ENCODE data around the gene RNF31.
A peak's percentile ranks its signal among the peaks of the same experiment; 100 is the strongest.

Gene RNF31

DNA sequence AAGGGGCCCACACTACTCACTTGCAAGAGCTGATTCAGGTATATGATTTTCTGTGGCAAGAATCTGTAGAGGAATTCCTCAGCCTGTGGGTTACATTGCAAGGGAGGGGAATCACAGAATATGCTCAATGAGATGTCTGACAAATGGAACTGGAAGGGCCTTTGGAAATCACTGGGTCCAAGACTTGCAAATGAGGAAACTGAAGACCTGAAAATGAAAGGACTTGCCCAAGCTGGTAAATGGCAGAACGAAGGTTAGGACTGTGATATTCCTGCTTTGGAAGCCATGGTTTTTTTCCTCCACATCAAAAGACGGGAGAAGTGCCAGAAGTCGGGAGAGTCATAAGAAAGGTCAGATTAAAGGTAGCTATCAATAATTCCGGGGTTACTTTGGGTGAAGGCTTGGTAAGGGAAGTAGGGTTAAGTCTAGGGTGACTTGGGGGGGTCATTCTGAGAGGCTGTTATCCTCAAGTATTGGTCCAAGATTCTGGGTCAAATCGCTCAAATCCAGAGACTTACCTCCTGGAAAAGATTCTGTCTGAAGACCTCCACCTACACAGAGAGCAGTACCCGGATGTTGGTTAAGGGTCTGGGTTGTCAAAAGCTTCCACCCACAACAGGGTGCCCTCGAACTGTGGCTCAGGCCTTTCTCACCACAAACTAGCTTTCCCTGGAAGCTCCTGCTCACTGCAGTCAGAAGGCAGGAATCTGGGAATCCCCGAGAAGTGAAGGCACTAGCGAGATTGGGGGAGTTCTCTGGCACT is 1.4 kb upstream of the RNF31 start:
- H3K36me3 ChIP-seq (ENCODE audit: control insufficient read depth in 5 of 5, insufficient read depth in 5 of 5, low read length in 5 of 5) = peaks cover 2 to 39% (median 22%) of the 10 kb centered on the region in 5 donors
- H3K4me1 ChIP-seq (ENCODE audit: control insufficient read depth in 5 of 5, insufficient read depth in 5 of 5, low read length in 5 of 5) = peaks cover 13 to 41% (median 36%) of the 10 kb centered on the region in 5 donors
- peak overlapping the region; percentile 87 to 95 (median 92) for H3K9ac ChIP-seq (ENCODE audit: low read length in 5 of 5)

DNA sequence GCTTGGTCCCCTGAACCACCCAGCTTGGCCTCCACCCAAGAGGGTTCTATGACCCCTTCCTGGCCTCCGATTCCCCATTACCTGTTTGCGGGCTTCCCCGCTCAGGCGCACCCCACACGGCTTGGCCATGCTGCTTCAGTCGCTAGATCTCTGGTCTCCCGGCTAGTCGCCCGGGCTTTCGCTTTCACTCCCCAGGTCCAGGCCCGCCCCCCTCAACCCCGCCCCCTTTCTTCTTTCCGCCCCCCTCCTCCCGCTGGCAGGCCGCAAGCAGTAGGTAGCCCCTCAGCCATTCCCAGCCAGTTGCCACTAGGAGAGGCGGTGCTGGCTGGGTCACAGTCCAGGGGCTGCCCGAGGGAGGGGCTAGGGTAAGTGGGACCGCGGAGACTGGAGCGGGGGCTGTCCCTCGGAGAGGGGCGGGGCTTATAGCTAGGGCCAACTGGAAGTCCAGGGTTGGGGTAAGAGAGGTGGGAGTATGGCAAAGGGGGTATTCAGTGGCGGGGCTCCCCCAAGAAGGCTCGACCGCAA is 783 bp upstream of the RNF31 start, which contains the start of gene PSME2:
TSS of gene PSME2 (minus strand) at position 158 of the 525 bp plus-strand sequence. CDS start at position 129, 29 bp downstream.
- peaks cover 2 to 45% (median 28%) of the 10 kb centered on the region in 5 donors for H3K36me3 ChIP-seq (ENCODE audit: control insufficient read depth in 5 of 5, insufficient read depth in 5 of 5, low read length in 5 of 5)
- H3K27me3 ChIP-seq (ENCODE audit: control insufficient read depth in 5 of 5, insufficient read depth in 4 of 5, low read length in 5 of 5) = no peaks in the 10 kb centered on the region
- no peaks in the 10 kb centered on the region for H3K9me3 ChIP-seq (ENCODE audit: control insufficient read depth in 5 of 5, low read length in 5 of 5)
- H3K9ac ChIP-seq (ENCODE audit: low read length in 5 of 5) = peak within 1 kb of the TSS; percentile 91 to 95 (median 92)
- H3K27ac ChIP-seq (ENCODE audit: low read depth, low read length) = peak within 1 kb of the TSS; percentile 98
- H3K4me3 ChIP-seq (ENCODE audit: low read depth in 1 of 5, low read length in 5 of 5) = peak within 1 kb of the TSS; percentile 87 to 96 (median 93)
- H3K4me1 ChIP-seq (ENCODE audit: control insufficient read depth in 5 of 5, insufficient read depth in 5 of 5, low read length in 5 of 5) = peaks cover 13 to 37% (median 32%) of the 10 kb centered on the region in 5 donors

More for the DNA sequence above, 1.4 kb upstream of the RNF31 start:
- Histone ChIP-seq H3K27ac (ENCODE audit: low read depth, low read length) (peak overlapping the region; percentile 98), H3K27me3 (ENCODE audit: control insufficient read depth in 5 of 5, insufficient read depth in 4 of 5, low read length in 5 of 5) (no peaks in the 10 kb centered on the region), H3K4me3 (ENCODE audit: low read depth in 1 of 5, low read length in 5 of 5) (peak overlapping the region; percentile 79 to 96 (median 93)), H3K9me3 (ENCODE audit: control insufficient read depth in 5 of 5, low read length in 5 of 5) (no peaks in the 10 kb centered on the region)

DNA sequence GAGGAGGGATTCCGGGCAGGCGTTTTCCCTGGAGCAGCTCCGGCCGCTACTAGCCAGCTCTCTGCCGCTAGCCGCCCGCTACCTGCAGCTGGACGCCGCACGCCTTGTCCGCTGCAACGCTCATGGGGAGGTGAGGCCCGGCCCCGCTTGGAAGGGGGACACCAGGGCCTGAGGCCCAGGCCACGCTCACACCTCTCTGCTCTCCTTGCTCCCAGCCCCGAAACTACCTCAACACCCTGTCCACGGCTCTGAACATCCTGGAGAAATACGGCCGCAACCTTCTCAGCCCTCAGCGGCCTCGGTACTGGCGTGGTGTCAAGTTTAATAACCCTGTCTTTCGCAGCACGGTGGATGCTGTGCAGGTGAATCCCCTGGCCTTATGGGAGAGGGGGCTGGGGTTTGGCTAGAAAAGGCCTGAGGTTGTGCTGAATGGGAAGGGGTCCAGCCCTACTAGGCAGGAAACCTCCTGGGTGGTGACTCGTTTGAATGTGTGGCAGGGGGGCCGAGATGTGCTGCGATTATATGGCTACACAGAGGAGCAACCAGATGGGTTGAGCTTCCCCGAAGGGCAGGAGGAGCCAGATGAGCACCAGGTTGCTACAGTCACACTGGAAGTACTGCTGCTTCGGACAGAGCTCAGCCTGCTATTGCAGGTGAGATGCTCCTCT is 597 bp downstream of the RNF31 start:
- H3K9me3 ChIP-seq (ENCODE audit: control insufficient read depth in 5 of 5, low read length in 5 of 5) = no peaks in the 10 kb centered on the region
- H3K27ac ChIP-seq (ENCODE audit: low read depth, low read length) = peak overlapping the region; percentile 98
- peak overlapping the region; percentile 83 to 96 (median 93) for H3K4me3 ChIP-seq (ENCODE audit: low read depth in 1 of 5, low read length in 5 of 5)
- peaks cover 2 to 59% (median 39%) of the 10 kb centered on the region in 5 donors for H3K36me3 ChIP-seq (ENCODE audit: control insufficient read depth in 5 of 5, insufficient read depth in 5 of 5, low read length in 5 of 5)
- no peaks in the 10 kb centered on the region for H3K27me3 ChIP-seq (ENCODE audit: control insufficient read depth in 5 of 5, insufficient read depth in 4 of 5, low read length in 5 of 5)
- H3K4me1 ChIP-seq (ENCODE audit: control insufficient read depth in 5 of 5, insufficient read depth in 5 of 5, low read length in 5 of 5) = peaks cover 10 to 30% (median 25%) of the 10 kb centered on the region in 5 donors
- H3K9ac ChIP-seq (ENCODE audit: low read length in 5 of 5) = peak overlapping the region; percentile 38 to 92 (median 87)

DNA sequence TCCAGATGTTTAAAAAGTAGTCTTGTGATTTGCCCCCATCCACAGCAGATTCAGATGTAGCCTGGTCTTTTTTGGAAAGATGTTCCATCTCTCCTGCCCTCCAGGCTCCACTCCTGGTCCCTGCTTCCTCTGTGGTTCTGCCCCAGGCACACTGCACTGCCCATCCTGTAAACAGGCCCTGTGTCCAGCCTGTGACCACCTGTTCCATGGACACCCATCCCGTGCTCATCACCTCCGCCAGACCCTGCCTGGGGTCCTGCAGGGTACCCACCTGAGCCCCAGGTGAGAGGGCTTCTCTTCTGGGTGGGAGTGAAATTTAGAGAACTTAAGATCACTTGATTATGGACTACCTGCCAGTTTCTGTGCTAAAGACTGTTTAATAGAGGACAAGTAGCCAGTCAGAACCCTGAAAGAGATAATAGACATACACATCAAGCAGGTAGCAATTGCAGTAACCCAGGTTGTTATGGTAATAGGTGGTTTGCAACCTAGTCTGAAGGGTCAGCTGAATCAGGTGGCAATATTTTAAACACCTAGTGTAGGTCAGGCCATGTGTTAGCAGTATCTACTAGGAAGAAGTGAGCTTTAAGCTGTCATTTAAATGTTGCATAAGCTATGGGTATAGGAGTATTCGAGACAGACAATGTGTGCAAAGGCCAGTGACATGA is 2.1 kb downstream of the RNF31 start:
- Histone ChIP-seq H3K36me3 (ENCODE audit: control insufficient read depth in 5 of 5, insufficient read depth in 5 of 5, low read length in 5 of 5) (peaks cover 2 to 54% (median 38%) of the 10 kb centered on the region in 5 donors), H3K4me3 (ENCODE audit: low read depth in 1 of 5, low read length in 5 of 5) (no peak overlapping the region), H3K27me3 (ENCODE audit: control insufficient read depth in 5 of 5, insufficient read depth in 4 of 5, low read length in 5 of 5) (no peaks in the 10 kb centered on the region), H3K27ac (ENCODE audit: low read depth, low read length) (no peak overlapping the region), H3K4me1 (ENCODE audit: control insufficient read depth in 5 of 5, insufficient read depth in 5 of 5, low read length in 5 of 5) (peaks cover 10 to 30% (median 25%) of the 10 kb centered on the region in 5 donors), H3K9me3 (ENCODE audit: control insufficient read depth in 5 of 5, low read length in 5 of 5) (no peaks in the 10 kb centered on the region), H3K9ac (ENCODE audit: low read length in 5 of 5) (peak overlapping the region in 1 of 5 donors; percentile 13)

DNA sequence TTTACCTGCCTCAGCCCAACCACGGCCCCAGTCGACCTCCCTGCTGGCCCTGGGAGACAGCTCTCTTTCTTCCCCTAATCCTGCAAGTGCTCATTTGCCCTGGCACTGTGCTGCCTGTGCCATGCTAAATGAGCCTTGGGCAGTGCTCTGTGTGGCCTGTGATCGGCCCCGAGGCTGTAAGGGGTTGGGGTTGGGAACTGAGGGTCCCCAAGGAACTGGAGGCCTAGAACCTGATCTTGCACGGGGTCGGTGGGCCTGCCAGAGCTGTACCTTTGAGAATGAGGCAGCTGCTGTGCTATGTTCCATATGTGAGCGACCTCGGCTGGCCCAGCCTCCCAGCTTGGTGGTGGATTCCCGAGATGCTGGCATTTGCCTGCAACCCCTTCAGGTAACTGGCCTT is 2.8 kb downstream of the RNF31 start:
- H3K27me3 ChIP-seq (ENCODE audit: control insufficient read depth in 5 of 5, insufficient read depth in 4 of 5, low read length in 5 of 5) = no peaks in the 10 kb centered on the region
- H3K4me1 ChIP-seq (ENCODE audit: control insufficient read depth in 5 of 5, insufficient read depth in 5 of 5, low read length in 5 of 5) = peaks cover 10 to 30% (median 25%) of the 10 kb centered on the region in 5 donors
- peaks cover 5 to 57% (median 45%) of the 10 kb centered on the region in 5 donors for H3K36me3 ChIP-seq (ENCODE audit: control insufficient read depth in 5 of 5, insufficient read depth in 5 of 5, low read length in 5 of 5)
- no peak overlapping the region for H3K9ac ChIP-seq (ENCODE audit: low read length in 5 of 5)
- no peak overlapping the region for H3K4me3 ChIP-seq (ENCODE audit: low read depth in 1 of 5, low read length in 5 of 5)
- H3K27ac ChIP-seq (ENCODE audit: low read depth, low read length) = no peak overlapping the region
- no peaks in the 10 kb centered on the region for H3K9me3 ChIP-seq (ENCODE audit: control insufficient read depth in 5 of 5, low read length in 5 of 5)

DNA sequence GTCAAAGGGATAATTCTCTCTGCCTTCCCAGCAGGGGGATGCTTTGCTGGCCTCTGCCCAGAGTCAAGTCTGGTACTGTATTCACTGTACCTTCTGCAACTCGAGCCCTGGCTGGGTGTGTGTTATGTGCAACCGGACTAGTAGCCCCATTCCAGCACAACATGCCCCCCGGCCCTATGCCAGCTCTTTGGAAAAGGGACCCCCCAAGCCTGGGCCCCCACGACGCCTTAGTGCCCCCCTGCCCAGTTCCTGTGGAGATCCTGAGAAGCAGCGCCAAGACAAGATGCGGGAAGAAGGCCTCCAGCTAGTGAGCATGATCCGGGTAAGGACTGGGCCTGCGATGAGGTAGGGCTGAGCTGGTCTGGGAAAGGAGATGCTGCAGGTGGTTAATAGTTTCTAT is 3.3 kb downstream of the RNF31 start:
- H3K4me1 ChIP-seq (ENCODE audit: control insufficient read depth in 5 of 5, insufficient read depth in 5 of 5, low read length in 5 of 5) = peaks cover 10 to 24% (median 21%) of the 10 kb centered on the region in 5 donors
- H3K9ac ChIP-seq (ENCODE audit: low read length in 5 of 5) = no peak overlapping the region
- peaks cover 6 to 61% (median 50%) of the 10 kb centered on the region in 5 donors for H3K36me3 ChIP-seq (ENCODE audit: control insufficient read depth in 5 of 5, insufficient read depth in 5 of 5, low read length in 5 of 5)
- H3K27ac ChIP-seq (ENCODE audit: low read depth, low read length) = no peak overlapping the region
- H3K9me3 ChIP-seq (ENCODE audit: control insufficient read depth in 5 of 5, low read length in 5 of 5) = no peaks in the 10 kb centered on the region
- no peak overlapping the region for H3K4me3 ChIP-seq (ENCODE audit: low read depth in 1 of 5, low read length in 5 of 5)
- no peaks in the 10 kb centered on the region for H3K27me3 ChIP-seq (ENCODE audit: control insufficient read depth in 5 of 5, insufficient read depth in 4 of 5, low read length in 5 of 5)

DNA sequence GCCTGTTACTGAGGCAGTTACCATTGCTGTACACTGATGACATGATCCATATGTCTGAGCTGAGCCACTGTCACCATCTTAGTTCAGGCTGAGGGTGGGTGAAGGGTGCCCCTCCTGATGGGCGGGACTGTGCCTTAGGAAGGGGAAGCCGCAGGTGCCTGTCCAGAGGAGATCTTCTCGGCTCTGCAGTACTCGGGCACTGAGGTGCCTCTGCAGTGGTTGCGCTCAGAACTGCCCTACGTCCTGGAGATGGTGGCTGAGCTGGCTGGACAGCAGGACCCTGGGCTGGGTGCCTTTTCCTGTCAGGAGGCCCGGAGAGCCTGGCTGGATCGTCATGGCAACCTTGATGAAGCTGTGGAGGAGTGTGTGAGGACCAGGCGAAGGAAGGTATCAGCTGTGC is 3.7 kb downstream of the RNF31 start:
- Histone ChIP-seq H3K36me3 (ENCODE audit: control insufficient read depth in 5 of 5, insufficient read depth in 5 of 5, low read length in 5 of 5) (peaks cover 9 to 66% (median 54%) of the 10 kb centered on the region in 5 donors), H3K9me3 (ENCODE audit: control insufficient read depth in 5 of 5, low read length in 5 of 5) (no peaks in the 10 kb centered on the region), H3K27me3 (ENCODE audit: control insufficient read depth in 5 of 5, insufficient read depth in 4 of 5, low read length in 5 of 5) (no peaks in the 10 kb centered on the region), H3K4me3 (ENCODE audit: low read depth in 1 of 5, low read length in 5 of 5) (no peak overlapping the region), H3K9ac (ENCODE audit: low read length in 5 of 5) (no peak overlapping the region), H3K4me1 (ENCODE audit: control insufficient read depth in 5 of 5, insufficient read depth in 5 of 5, low read length in 5 of 5) (peaks cover 7 to 20% (median 18%) of the 10 kb centered on the region in 5 donors), H3K27ac (ENCODE audit: low read depth, low read length) (no peak overlapping the region)

DNA sequence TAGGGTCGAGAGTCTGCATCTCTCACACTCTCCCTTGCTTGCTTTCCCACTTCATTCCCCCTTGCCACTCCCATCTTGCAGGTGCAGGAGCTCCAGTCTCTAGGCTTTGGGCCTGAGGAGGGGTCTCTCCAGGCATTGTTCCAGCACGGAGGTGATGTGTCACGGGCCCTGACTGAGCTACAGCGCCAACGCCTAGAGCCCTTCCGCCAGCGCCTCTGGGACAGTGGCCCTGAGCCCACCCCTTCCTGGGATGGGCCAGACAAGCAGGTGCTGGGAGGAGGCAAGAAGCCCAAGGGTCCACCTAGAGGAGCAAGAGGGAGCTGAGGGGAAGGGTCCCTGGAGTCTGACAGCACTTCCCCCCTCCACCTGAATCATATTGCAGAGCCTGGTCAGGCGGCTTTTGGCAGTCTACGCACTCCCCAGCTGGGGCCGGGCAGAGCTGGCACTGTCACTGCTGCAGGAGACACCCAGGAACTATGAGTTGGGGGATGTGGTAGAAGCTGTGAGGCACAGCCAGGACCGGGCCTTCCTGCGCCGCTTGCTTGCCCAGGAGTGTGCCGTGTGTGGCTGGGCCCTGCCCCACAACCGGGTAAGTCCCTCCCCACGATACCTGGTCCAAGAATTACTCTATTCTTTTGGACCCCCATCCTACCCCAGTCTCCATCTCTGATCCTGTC is 4.2 kb downstream of the RNF31 start:
- Histone ChIP-seq H3K36me3 (ENCODE audit: control insufficient read depth in 5 of 5, insufficient read depth in 5 of 5, low read length in 5 of 5) (peaks cover 9 to 71% (median 58%) of the 10 kb centered on the region in 5 donors), H3K9me3 (ENCODE audit: control insufficient read depth in 5 of 5, low read length in 5 of 5) (no peaks in the 10 kb centered on the region), H3K4me3 (ENCODE audit: low read depth in 1 of 5, low read length in 5 of 5) (no peak overlapping the region), H3K27me3 (ENCODE audit: control insufficient read depth in 5 of 5, insufficient read depth in 4 of 5, low read length in 5 of 5) (no peaks in the 10 kb centered on the region), H3K27ac (ENCODE audit: low read depth, low read length) (no peak overlapping the region), H3K4me1 (ENCODE audit: control insufficient read depth in 5 of 5, insufficient read depth in 5 of 5, low read length in 5 of 5) (peaks cover 5 to 16% (median 15%) of the 10 kb centered on the region in 5 donors), H3K9ac (ENCODE audit: low read length in 5 of 5) (no peak overlapping the region)

DNA sequence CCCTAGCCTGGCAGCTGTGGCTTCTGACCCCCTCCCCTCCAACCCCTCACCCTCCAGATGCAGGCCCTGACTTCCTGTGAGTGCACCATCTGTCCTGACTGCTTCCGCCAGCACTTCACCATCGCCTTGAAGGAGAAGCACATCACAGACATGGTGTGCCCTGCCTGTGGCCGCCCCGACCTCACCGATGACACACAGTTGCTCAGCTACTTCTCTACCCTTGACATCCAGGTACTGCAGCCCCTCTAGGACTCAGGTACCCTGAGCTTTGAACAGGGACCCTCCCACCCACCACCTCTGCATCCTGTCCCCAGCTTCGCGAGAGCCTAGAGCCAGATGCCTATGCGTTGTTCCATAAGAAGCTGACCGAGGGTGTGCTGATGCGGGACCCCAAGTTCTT is 7.8 kb downstream of the RNF31 start:
- H3K9ac ChIP-seq (ENCODE audit: low read length in 5 of 5) = peak overlapping the region in 1 of 5 donors; percentile 19
- no peak overlapping the region for H3K4me3 ChIP-seq (ENCODE audit: low read depth in 1 of 5, low read length in 5 of 5)
- no peak overlapping the region for H3K27ac ChIP-seq (ENCODE audit: low read depth, low read length)
- H3K36me3 ChIP-seq (ENCODE audit: control insufficient read depth in 5 of 5, insufficient read depth in 5 of 5, low read length in 5 of 5) = peaks cover 15 to 81% (median 70%) of the 10 kb centered on the region in 5 donors
- H3K27me3 ChIP-seq (ENCODE audit: control insufficient read depth in 5 of 5, insufficient read depth in 4 of 5, low read length in 5 of 5) = no peaks in the 10 kb centered on the region
- no peaks in the 10 kb centered on the region for H3K9me3 ChIP-seq (ENCODE audit: control insufficient read depth in 5 of 5, low read length in 5 of 5)
- peaks cover 0 to 3% (median 0%) of the 10 kb centered on the region in 5 donors for H3K4me1 ChIP-seq (ENCODE audit: control insufficient read depth in 5 of 5, insufficient read depth in 5 of 5, low read length in 5 of 5)

All from subcutaneous abdominal adipose tissue (tissue), 5 donors.